Osteocyte (in vitro differentiated cells): ENCODE measurements around the gene CELF1. TPM values are rescaled to one million over a fixed set of nuclear protein-coding genes. Genes with fewer than 3 reads are reported as not detected.

Experiments used
- DNase-seq: peaks from one replicate; pipeline ENCODE4 v3.0.0; 2021; ENCODE audit warnings: mixed read lengths; ENCODE audit not compliant: unreplicated experiment; ENCODE audit errors: extremely low spot score
- H3K27ac Mint-ChIP-seq: one replicate; pipeline ENCODE4 v1.8.0; 2021; ENCODE audit warnings: mild to moderate bottlenecking, mixed read lengths; ENCODE audit not compliant: unreplicated experiment
- H3K27me3 Mint-ChIP-seq: one replicate; pipeline ENCODE4 v1.8.0; 2021; ENCODE audit warnings: mixed read lengths; ENCODE audit not compliant: unreplicated experiment
- H3K36me3 Mint-ChIP-seq: one replicate; pipeline ENCODE4 v1.8.0; 2021; ENCODE audit warnings: mixed read lengths; ENCODE audit not compliant: unreplicated experiment
- H3K4me1 Mint-ChIP-seq: one replicate; pipeline ENCODE4 v1.8.0; 2021; ENCODE audit warnings: mixed read lengths; ENCODE audit not compliant: unreplicated experiment
- H3K4me3 Mint-ChIP-seq: one replicate; pipeline ENCODE4 v1.8.0; 2021; ENCODE audit warnings: mild to moderate bottlenecking, moderate library complexity, mixed read lengths; ENCODE audit not compliant: unreplicated experiment
- H3K9me3 Mint-ChIP-seq: one replicate; pipeline ENCODE4 v1.8.0; 2021; ENCODE audit warnings: mixed read lengths; ENCODE audit not compliant: unreplicated experiment
- total RNA-seq: library from RNA; stranded (reverse); gene quantifications from 2 replicates; pipeline ENCODE4 v1.2.1, GENCODE V29; 2021
- TF ChIP-seq, protein P1 (sequence below): fragments of 200-600 bp; sonication (generic); IDR thresholded peaks from 2 replicates; pipeline ENCODE4 v1.5.0; 2021; ENCODE audit warnings: antibody characterized with exemption, mild to moderate bottlenecking, moderate library complexity

The CELF1 gene
- total RNA-seq, 1 donor from 2014 or later = 88.6 TPM

GRCh38 chr11:47586098-47586855, 33.3 kb upstream of the CELF1 start, which contains the start of gene FAM180B:
Gene FAM180B (plus strand): TSS chr11:47586678. CDS start chr11:47586769, 91 bp downstream.
- DNase-seq = no peak
- TF ChIP-seq, protein P1, sequence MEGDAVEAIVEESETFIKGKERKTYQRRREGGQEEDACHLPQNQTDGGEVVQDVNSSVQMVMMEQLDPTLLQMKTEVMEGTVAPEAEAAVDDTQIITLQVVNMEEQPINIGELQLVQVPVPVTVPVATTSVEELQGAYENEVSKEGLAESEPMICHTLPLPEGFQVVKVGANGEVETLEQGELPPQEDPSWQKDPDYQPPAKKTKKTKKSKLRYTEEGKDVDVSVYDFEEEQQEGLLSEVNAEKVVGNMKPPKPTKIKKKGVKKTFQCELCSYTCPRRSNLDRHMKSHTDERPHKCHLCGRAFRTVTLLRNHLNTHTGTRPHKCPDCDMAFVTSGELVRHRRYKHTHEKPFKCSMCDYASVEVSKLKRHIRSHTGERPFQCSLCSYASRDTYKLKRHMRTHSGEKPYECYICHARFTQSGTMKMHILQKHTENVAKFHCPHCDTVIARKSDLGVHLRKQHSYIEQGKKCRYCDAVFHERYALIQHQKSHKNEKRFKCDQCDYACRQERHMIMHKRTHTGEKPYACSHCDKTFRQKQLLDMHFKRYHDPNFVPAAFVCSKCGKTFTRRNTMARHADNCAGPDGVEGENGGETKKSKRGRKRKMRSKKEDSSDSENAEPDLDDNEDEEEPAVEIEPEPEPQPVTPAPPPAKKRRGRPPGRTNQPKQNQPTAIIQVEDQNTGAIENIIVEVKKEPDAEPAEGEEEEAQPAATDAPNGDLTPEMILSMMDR = no peak
- Mint-ChIP-seq H3K4me1 (no peaks in the 10 kb centered on the region), H3K36me3 (peaks cover 22% of the 10 kb centered on the region), H3K27ac (peak within 1 kb of the TSS; percentile 55), H3K4me3 (no peak within 1 kb of the TSS), H3K27me3 (no peaks in the 10 kb centered on the region), H3K9me3 (no peaks in the 10 kb centered on the region)

GRCh38 chr11:47583844-47584243, 30.9 kb upstream of the CELF1 start:
- TF ChIP-seq, protein P1 = no peak
- H3K4me3 Mint-ChIP-seq = no peak overlapping the region
- H3K27ac Mint-ChIP-seq = no peak overlapping the region
- H3K9me3 Mint-ChIP-seq = no peaks in the 10 kb centered on the region
- no peak for DNase-seq
- no peaks in the 10 kb centered on the region for H3K27me3 Mint-ChIP-seq
- H3K4me1 Mint-ChIP-seq = peaks cover 11% of the 10 kb centered on the region
- peaks cover 26% of the 10 kb centered on the region for H3K36me3 Mint-ChIP-seq

DNA sequence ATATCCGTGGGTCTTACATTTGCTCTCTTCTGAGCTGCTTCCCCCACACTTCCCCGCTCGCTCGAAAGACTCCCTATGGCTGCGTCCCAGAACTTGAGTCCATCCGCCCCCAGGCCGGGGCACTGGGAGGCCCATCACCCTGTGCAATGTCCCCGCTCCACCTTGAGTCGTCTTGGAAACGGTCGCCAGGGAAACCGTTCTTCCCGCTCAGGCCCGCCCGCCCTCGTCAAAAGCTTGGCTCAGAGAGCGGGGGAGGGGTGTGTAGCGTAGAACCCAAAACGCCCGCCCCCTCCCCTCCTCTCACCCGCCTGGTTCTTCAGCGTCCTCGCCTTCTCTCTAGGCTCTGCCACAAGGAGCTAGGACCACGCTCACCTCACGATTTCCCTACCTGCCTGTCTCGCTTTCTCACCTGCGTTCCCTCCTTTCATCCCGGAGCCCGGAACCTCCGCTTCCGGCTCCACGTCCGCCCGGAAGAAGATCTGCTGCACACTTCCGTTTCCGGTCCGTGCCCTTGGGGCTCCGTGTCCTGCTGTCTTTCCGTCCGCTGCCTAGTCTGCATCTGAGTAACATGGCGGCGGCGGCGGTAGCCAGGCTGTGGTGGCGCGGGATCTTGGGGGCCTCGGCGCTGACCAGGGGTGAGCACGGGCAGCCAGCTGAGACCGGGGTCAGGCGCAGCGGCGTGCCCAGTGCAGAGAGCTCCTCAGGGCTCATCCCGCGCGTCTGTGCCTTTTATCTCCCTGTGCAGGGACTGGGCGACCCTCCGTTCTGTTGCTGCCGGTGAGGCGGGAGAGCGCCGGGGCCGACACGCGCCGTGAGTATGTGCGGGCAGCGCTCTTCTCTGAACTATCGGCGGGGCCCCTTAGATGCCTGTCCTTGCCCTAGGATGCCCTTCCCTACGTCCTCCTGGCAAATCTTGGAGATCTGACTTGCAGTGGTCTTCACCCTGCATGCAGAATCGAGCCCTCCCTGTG, 25.9 kb upstream of the CELF1 start, which contains the start of the genes KBTBD4 and NDUFS3:
TSS of gene KBTBD4 (minus strand) at position 447 of the 971 bp plus-strand sequence. CDS start at position 428, 19 bp downstream.
TSS of gene NDUFS3 (plus strand) at position 551 of the 971 bp plus-strand sequence. CDS start at position 569, 18 bp downstream.
- Mint-ChIP-seq H3K27ac (peak within 1 kb of the TSS; percentile 100), H3K36me3 (peaks cover 26% of the 10 kb centered on the region), H3K4me1 (peaks cover 30% of the 10 kb centered on the region), H3K9me3 (no peaks in the 10 kb centered on the region), H3K4me3 (peak within 1 kb of the TSS; percentile 100), H3K27me3 (no peaks in the 10 kb centered on the region)
- TF ChIP-seq, protein P1 = no peak
- peak; percentile 94 for DNase-seq

- no peak for DNase-seq
- Mint-ChIP-seq H3K4me3 (peak overlapping the region; percentile 100), H3K4me1 (peaks cover 42% of the 10 kb centered on the region), H3K36me3 (peaks cover 23% of the 10 kb centered on the region), H3K9me3 (no peaks in the 10 kb centered on the region), H3K27me3 (no peaks in the 10 kb centered on the region), H3K27ac (peak overlapping the region; percentile 100)
- TF ChIP-seq, protein P1 = no peak
These were observed 24.6 kb upstream of the CELF1 start for GRCh38 chr11:47577460-47578041.
